HG02623 (cell line): ENCODE results near the gene ZRANB2.

Experiments used
- ATAC-seq: cut with Tn5 transposase; IDR thresholded peaks from one replicate; pipeline ENCODE4 v1.9.1; 2021; ENCODE audit warnings: moderate library complexity; ENCODE audit not compliant: unreplicated experiment

Gene ZRANB2

GRCh38 chr1:71030026-71030425, 50.8 kb downstream of the ZRANB2 start:
- ATAC-seq: no peak

DNA sequence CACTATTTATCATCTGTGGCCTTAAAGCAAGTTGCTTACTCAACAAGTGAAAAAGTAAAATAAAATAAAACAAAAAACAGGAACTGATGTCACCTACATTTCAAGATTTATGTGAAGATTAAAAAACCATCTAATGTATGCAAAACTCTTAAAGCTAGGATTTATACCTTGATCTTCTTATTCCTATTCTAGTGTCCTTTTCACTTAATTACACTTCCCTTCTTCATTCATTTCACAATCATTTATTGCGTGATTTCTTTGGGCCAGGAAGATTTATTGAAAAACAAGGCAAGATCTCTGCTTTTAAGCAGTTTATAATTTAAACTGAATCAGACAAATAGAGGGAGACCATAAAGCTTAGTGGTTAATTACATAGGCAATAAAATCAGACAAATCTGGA, 51.9 kb downstream of the ZRANB2 start:
- no peak for ATAC-seq

- no peak for ATAC-seq
Observed at GRCh38 chr1:71027991-71028390, 52.8 kb downstream of the ZRANB2 start.

DNA sequence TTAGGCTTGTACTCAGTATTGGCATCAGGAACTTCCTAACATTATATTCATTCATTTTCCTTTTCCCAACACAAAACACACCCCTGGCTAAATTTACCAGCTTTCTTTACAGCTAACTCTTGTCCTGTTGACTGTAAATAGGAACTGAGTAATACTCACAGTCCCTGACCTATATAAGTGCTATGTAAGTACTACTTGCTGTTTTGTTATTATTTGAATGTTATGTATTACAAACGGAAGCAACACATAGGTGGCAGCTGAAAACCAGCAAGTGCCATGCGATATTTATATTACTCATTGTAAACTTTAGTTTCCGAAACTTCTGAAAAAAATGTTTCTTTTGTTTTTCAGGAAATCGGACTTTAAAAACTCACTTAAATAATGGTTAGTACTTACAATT, 54.7 kb downstream of the ZRANB2 start:
- ATAC-seq: no peak

GRCh38 chr1:71023515-71023914, 57.3 kb downstream of the ZRANB2 start:
- no peak for ATAC-seq

DNA sequence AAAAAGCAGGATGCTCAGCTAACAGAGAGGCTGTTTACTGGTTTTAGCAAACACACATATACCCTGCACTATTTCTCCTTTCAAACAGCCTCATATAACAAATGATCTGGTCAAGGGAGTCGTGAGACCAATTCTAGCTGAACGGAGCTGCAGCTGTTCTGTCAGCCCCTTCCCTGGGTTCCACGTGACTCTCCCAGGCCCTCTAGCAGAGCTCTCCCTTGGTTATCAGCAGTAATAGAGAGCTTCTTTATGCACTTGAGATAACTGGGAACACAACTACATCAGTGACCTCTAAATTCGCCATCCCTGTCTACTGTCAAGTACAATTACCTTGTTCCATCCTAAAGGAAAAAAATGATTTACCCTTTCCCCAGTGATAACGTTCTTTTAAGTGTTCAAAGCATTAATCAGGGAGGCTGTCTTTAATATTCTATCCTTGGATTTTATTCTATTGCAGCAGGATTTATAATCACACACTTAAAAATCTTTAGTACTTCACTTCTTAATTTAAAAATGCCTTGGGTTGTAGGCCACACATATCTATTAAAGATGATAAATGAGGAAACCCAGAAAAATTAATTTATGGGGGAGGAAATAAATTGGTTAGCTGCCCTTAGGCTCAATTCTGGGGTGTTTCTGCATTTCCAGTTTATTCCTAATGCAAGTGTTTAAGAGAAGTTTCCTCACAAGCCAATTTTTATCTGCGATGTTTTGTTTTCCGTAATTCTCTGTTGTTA, 61.4 kb downstream of the ZRANB2 start:
- no peak for ATAC-seq

- no peak for ATAC-seq
Observed at GRCh38 chr1:71018791-71019190, 62.0 kb downstream of the ZRANB2 start.

DNA sequence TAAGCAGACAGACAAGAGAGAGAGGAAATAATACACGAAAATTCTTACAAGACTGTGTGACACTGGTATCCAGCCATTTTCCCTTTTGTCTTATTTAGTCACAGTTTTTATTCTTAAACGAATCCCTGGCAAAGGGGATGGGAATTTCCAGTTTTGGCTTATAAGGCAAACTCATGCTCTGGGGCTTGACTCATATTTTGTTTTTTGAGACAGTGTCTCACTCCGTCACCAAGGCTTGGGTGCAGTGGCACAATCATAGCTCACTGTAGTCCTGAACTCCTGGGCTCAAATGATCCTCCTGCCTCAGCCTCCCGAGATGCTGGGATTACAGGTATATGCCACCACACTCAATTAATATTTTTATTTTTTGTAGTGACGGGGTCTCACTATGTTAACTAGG, 65.1 kb downstream of the ZRANB2 start:
- ATAC-seq: no peak

- ATAC-seq: no peak
Observed at GRCh38 chr1:71014178-71014579, 66.7 kb downstream of the ZRANB2 start.
